A549 (cell line): ENCODE results near the gene KLHL29. TPM values are rescaled to one million over a fixed set of nuclear protein-coding genes. Genes with fewer than 3 reads are reported as not detected.

Experiments used
- ATAC-seq, 2 experiments: fragments of 200-7000 bp in 1 of 2; fragments of >200 bp in 1 of 2; cut with Nextera tagmentation in 1 of 2; cut with Tn5 transposase in 1 of 2; 3 replicates each; pipeline versions ENCODE4 v1.8.0 to v1.9.1; 2018 to 2020; ENCODE audit warnings: mild to moderate bottlenecking in 1 of 2, moderate library complexity in 1 of 2
- CTCF ChIA-PET: fragments of 300-600 bp; sonication (Branson Sonifier 250); formaldehyde crosslinking; extraction: SDS; loops from one replicate; lab custom pipeline; 2021; ENCODE audit warnings: antibody characterized with exemption, inconsistent platforms; lab: Yijun Ruan, JAX
- POLR2A ChIA-PET: fragments of 350-600 bp; formaldehyde crosslinking; extraction: SDS; loops from one replicate; lab custom pipeline; 2021; ENCODE audit warnings: antibody characterized with exemption, inconsistent platforms; lab: Yijun Ruan, JAX
- DNase-seq, 2 experiments: peaks; one replicate each; pipeline versions ENCODE4 v3.0.0 to v3.0.0-alpha.2; 2011 to 2016; ENCODE audit warnings: low read depth in 1 of 2, low spot score in 1 of 2
- FAIRE-seq: peaks from 2 replicates; lab custom pipeline; 2011; peaks lifted over from hg19 to GRCh38; lab: Jason Lieb, UNC
- H3K27ac ChIP-seq, 2 experiments: fragments of >200 bp; sonication (Bioruptor Twin); formaldehyde crosslinking; 3 replicates each; pipeline ENCODE4 v1.5.1; 2016 to 2017
- H3K4me1 ChIP-seq: fragments of >200 bp; sonication (Bioruptor Twin); formaldehyde crosslinking; 3 replicates; pipeline ENCODE4 v1.6.1; 2016
- H3K4me2 ChIP-seq: fragments of >200 bp; sonication (Bioruptor Twin); formaldehyde crosslinking; 3 replicates; pipeline ENCODE4 v1.6.1; 2016
- H3K4me3 ChIP-seq: fragments of >200 bp; sonication (Bioruptor Twin); formaldehyde crosslinking; 3 replicates; pipeline ENCODE4 v1.5.1; 2016
- H3K9me3 ChIP-seq: fragments of >200 bp; sonication (Bioruptor Twin); formaldehyde crosslinking; 3 replicates; pipeline ENCODE4 v1.6.1; 2016
- BHLHE40 ChIP-seq: IDR thresholded peaks from 2 replicates; pipeline ENCODE4 v1.6.1; 2012; ENCODE audit warnings: low read depth, low read length, inconsistent platforms
- CEBPB ChIP-seq, 2 experiments: fragments of >200 bp in 1 of 2; sonication (Bioruptor Twin) in 1 of 2; formaldehyde crosslinking in 1 of 2; IDR thresholded peaks; 2 replicates each; pipeline ENCODE4 v1.6.1; 2012 to 2016
- EP300 ChIP-seq, 2 experiments: fragments of >200 bp; sonication (Bioruptor Twin); formaldehyde crosslinking; IDR thresholded peaks; 2 replicates in 1 of 2; 3 replicates in 1 of 2; pipeline ENCODE4 v1.6.1; 2016 to 2017
- ESRRA ChIP-seq: fragments of 150-350 bp; IDR thresholded peaks from 2 replicates; pipeline ENCODE4 v1.6.1; 2014; ENCODE audit warnings: mild to moderate bottlenecking, low read length, borderline replicate concordance
- FOSB ChIP-seq: fragments of 250-450 bp; sonication (Bioruptor Pico); IDR thresholded peaks from 2 replicates; pipeline ENCODE4 v1.5.0; 2020; ENCODE audit warnings: mild to moderate bottlenecking, moderate library complexity
- FOXS1 ChIP-seq: fragments of 250-450 bp; sonication (Bioruptor Pico); IDR thresholded peaks from 2 replicates; pipeline ENCODE4 v1.5.0; 2020; ENCODE audit warnings: mild to moderate bottlenecking, moderate library complexity
- HDAC2 ChIP-seq: fragments of 200-600 bp; sonication (generic); IDR thresholded peaks from 2 replicates; pipeline ENCODE4 v1.6.1; 2016
- JUNB ChIP-seq: fragments of >200 bp; sonication (Bioruptor Twin); formaldehyde crosslinking; IDR thresholded peaks from 2 replicates; pipeline ENCODE4 v1.6.1; 2016
- KDM5A ChIP-seq: fragments of 200-600 bp; sonication (generic); IDR thresholded peaks from 2 replicates; pipeline ENCODE4 v1.6.1; 2016; ENCODE audit warnings: antibody characterized with exemption, mild to moderate bottlenecking
- MAX ChIP-seq: IDR thresholded peaks from 2 replicates; pipeline ENCODE4 v1.6.1; 2012
- POLR2A ChIP-seq: IDR thresholded peaks from 2 replicates; pipeline ENCODE4 v1.6.1; 2012; ENCODE audit warnings: mild to moderate bottlenecking, low read length
- RARB ChIP-seq: fragments of 250-450 bp; sonication (Bioruptor Pico); IDR thresholded peaks from 2 replicates; pipeline ENCODE4 v1.8.0; 2021; ENCODE audit warnings: mild to moderate bottlenecking, moderate library complexity
- RFX5 ChIP-seq: fragments of 450-650 bp; IDR thresholded peaks from 2 replicates; pipeline ENCODE4 v1.7.1; 2014; ENCODE audit warnings: antibody characterized with exemption, mild to moderate bottlenecking, moderate library complexity
- USF2 ChIP-seq: fragments of 450-650 bp; IDR thresholded peaks from 2 replicates; pipeline ENCODE4 v1.6.1; 2014; ENCODE audit warnings: antibody characterized with exemption
- ZC3H11A ChIP-seq: fragments of 450-650 bp; IDR thresholded peaks from 2 replicates; pipeline ENCODE4 v1.6.1; 2014; ENCODE audit warnings: antibody characterized with exemption, mild to moderate bottlenecking
- ZSCAN20 ChIP-seq: fragments of 250-450 bp; sonication (Bioruptor Pico); IDR thresholded peaks from 2 replicates; pipeline ENCODE4 v1.8.0; 2022; ENCODE audit warnings: mild to moderate bottlenecking, moderate library complexity
- WGBS: methylation state at CpG from one replicate; pipeline ENCODE4 v1.1.6; 2017; ENCODE audit errors: missing lambda C conversion rate; 5-methylcytosine and 5-hydroxymethylcytosine counted together
- polyA plus RNA-seq, 4 experiments: library from polyadenylated mRNA; depleted of rRNA in 3 of 4; stranded (reverse); fragments of >200 nt; fragmentation: RNase III in 1 of 4; extraction: RNeasy Plus Mini Kit Qiagen cat#74134 plus additional on column Dnase treatment in 1 of 4; gene quantifications; 2 replicates in 3 of 4; 3 replicates in 1 of 4; pipeline ENCODE4 v1.2.3, GENCODE V29; 2011 to 2017
- TF ChIP-seq, protein P1 (sequence below): fragments of >200 bp; sonication (Bioruptor Twin); formaldehyde crosslinking; IDR thresholded peaks from 3 replicates; pipeline ENCODE4 v1.5.1; 2016
- TF ChIP-seq, protein P2 (sequence below): IDR thresholded peaks from 2 replicates; pipeline ENCODE4 v1.6.1; 2012; ENCODE audit warnings: low read depth, borderline replicate concordance
- TF ChIP-seq, protein P3 (sequence below): fragments of 250-450 bp; sonication (Bioruptor Pico); IDR thresholded peaks from 2 replicates; pipeline ENCODE4 v1.5.0; 2020; ENCODE audit warnings: low read depth, mild to moderate bottlenecking, moderate library complexity

KLHL29 gene
- polyA plus RNA-seq, 2 of the 4 experiments (the other 2 are of a cell fraction) = 1.3 to 2.5 TPM

GRCh38 chr2:23497536-23497935, 112.6 kb downstream of the KLHL29 start (continued):
- TF ChIP-seq MAX = no peak
- TF ChIP-seq, all 56 proteins: peak for 0

DNA sequence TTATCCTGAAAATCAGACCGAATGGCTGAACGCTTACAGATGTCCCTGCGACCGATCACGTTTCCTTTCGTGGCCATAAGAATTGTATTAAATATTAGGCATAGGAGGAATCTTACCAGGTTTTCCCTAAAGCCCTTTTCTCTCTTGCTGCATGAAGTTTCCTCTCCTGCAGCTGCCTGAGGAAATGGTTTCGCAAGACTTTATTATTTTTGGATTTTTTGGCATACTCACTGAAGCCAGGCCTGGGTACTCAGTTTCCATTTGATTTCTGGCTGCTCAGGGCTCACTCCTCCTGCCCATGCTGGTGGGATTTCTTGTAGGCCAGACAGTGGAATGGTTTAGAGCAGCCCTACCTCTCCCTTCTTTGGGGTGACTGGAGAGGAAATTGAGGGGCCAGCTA, 114.0 kb downstream of the KLHL29 start:
- no peaks in the 10 kb centered on the region for H3K4me1 ChIP-seq
- ATAC-seq = no peak
- POLR2A ChIA-PET = no interaction called here
- FAIRE-seq = no peak
- no peak overlapping the region for H3K4me2 ChIP-seq
- 82% methylated on average over 7 of the region's 7 CpGs for WGBS
- CTCF ChIA-PET = interaction anchor here (1.5 kb wide), 1 partner anchor 94 kb away, joined by 4 read pairs; no protein-coding TSS in a partner anchor
- no peak for DNase-seq
- H3K9me3 ChIP-seq = no peaks in the 10 kb centered on the region
- no peak overlapping the region for H3K27ac ChIP-seq
- TF ChIP-seq CEBPB (IDR thresholded peaks at IDR 0.05) (peak; percentile 30 to 40; a peak in 2 of 4 replicates), HDAC2 (no peak)
- H3K4me3 ChIP-seq = no peak overlapping the region

- H3K4me1 ChIP-seq = no peaks in the 10 kb centered on the region
- TF ChIP-seq, protein P1, sequence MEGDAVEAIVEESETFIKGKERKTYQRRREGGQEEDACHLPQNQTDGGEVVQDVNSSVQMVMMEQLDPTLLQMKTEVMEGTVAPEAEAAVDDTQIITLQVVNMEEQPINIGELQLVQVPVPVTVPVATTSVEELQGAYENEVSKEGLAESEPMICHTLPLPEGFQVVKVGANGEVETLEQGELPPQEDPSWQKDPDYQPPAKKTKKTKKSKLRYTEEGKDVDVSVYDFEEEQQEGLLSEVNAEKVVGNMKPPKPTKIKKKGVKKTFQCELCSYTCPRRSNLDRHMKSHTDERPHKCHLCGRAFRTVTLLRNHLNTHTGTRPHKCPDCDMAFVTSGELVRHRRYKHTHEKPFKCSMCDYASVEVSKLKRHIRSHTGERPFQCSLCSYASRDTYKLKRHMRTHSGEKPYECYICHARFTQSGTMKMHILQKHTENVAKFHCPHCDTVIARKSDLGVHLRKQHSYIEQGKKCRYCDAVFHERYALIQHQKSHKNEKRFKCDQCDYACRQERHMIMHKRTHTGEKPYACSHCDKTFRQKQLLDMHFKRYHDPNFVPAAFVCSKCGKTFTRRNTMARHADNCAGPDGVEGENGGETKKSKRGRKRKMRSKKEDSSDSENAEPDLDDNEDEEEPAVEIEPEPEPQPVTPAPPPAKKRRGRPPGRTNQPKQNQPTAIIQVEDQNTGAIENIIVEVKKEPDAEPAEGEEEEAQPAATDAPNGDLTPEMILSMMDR = no peak
- TF ChIP-seq, protein P2, sequence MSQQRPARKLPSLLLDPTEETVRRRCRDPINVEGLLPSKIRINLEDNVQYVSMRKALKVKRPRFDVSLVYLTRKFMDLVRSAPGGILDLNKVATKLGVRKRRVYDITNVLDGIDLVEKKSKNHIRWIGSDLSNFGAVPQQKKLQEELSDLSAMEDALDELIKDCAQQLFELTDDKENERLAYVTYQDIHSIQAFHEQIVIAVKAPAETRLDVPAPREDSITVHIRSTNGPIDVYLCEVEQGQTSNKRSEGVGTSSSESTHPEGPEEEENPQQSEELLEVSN = no peak
- TF ChIP-seq, protein P3, sequence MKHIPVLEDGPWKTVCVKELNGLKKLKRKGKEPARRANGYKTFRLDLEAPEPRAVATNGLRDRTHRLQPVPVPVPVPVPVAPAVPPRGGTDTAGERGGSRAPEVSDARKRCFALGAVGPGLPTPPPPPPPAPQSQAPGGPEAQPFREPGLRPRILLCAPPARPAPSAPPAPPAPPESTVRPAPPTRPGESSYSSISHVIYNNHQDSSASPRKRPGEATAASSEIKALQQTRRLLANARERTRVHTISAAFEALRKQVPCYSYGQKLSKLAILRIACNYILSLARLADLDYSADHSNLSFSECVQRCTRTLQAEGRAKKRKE (CRISPR knock-in tag) = no peak
- TF ChIP-seq ESRRA (no peak), BHLHE40 (no peak), RARB (CRISPR knock-in tag) (no peak), USF2 (no peak), ZSCAN20 (CRISPR knock-in tag) (no peak), POLR2A (no peak), JUNB (no peak), KDM5A (no peak), EP300 (IDR thresholded peaks at IDR 0.05) (no peak), FOSB (no peak)
- TF ChIP-seq, all 56 proteins: peak for 0
- ChIA-PET POLR2A (no interaction called here), CTCF (interaction anchor here (1.5 kb wide), 1 partner anchor 95 kb away, joined by 4 read pairs; no protein-coding TSS in a partner anchor)
- FAIRE-seq = no peak
- Histone ChIP-seq H3K4me2 (no peak overlapping the region), H3K27ac (no peak overlapping the region), H3K9me3 (no peaks in the 10 kb centered on the region), H3K4me3 (no peak overlapping the region)
- no peak for ATAC-seq
- 79% methylated on average over 8 of the region's 8 CpGs for WGBS
- no peak for DNase-seq
These were observed 114.5 kb downstream of the KLHL29 start for GRCh38 chr2:23499439-23499838.

GRCh38 chr2:23500836-23501235, 115.9 kb downstream of the KLHL29 start:
- Histone ChIP-seq H3K4me3 (no peak overlapping the region), H3K27ac (no peak overlapping the region), H3K9me3 (no peaks in the 10 kb centered on the region), H3K4me2 (no peak overlapping the region), H3K4me1 (no peaks in the 10 kb centered on the region)
- no peak for FAIRE-seq
- ChIA-PET CTCF (no interaction called here), POLR2A (no interaction called here)
- no peak for ATAC-seq
- TF ChIP-seq RFX5 (no peak), ZSCAN20 (CRISPR knock-in tag) (no peak), ZC3H11A (no peak), FOXS1 (CRISPR knock-in tag) (no peak)
- WGBS = 73% methylated on average over 12 of the region's 12 CpGs
- DNase-seq = no peak
